ENCODE measurements around the gene ZNF607. TPM values are rescaled to one million over a fixed set of nuclear protein-coding genes. Genes with fewer than 3 reads are reported as not detected.

The ZNF607 gene
- total and polyA plus RNA-seq, 2 of the 8 experiments (the other 6 are each of a cell fraction or from before 2014, with no cell fraction given) = 6.7 to 15.9 TPM

- TF ChIP-seq PHF8 (conservative IDR thresholded peaks at IDR 0.05; ENCODE audit: low read depth, low read length) (no peak), NANOG (IDR thresholded peaks at IDR 0.05; ENCODE audit: insufficient read depth, low read depth, low read length, poor library complexity, severe bottlenecking) (no peak), CEBPB (IDR thresholded peaks at IDR 0.05; ENCODE audit: low read depth, low read length) (no peak), ASH2L (IDR thresholded peaks at IDR 0.05; ENCODE audit: low read length) (peak; percentile 8), CBX8 (IDR thresholded peaks at IDR 0.05; ENCODE audit: borderline replicate concordance, low read depth, low read length) (no peak), HDAC2 (IDR thresholded peaks at IDR 0.05; ENCODE audit: borderline replicate concordance in 1 of 2, low read depth in 2 of 2, low read length in 2 of 2) (0 out of 4 replicates have a peak, but pooled peaks have one; percentile 24 to 71), CTBP2 (IDR thresholded peaks at IDR 0.05; ENCODE audit: borderline replicate concordance, insufficient read depth, insufficient read length, low read length) (no peak), MAFK (IDR thresholded peaks at IDR 0.05; ENCODE audit: low read depth, low read length) (no peak), ATF2 (IDR thresholded peaks at IDR 0.05; ENCODE audit: low read length) (no peak), SIN3A (conservative IDR thresholded peaks at IDR 0.05 in 1 of 2, IDR thresholded peaks at IDR 0.05 in 1 of 2; ENCODE audit: low read depth in 1 of 2, low read length in 2 of 2) (0 out of 4 replicates have a peak, but pooled peaks of 1 of the 2 experiments have one; percentile 6), RXRA (IDR thresholded peaks at IDR 0.05; ENCODE audit: insufficient read depth, low read depth, low read length) (no peak), HDAC6 (IDR thresholded peaks at IDR 0.05; ENCODE audit: low read depth, low read length) (no peak), RFX5 (IDR thresholded peaks at IDR 0.05; ENCODE audit: borderline replicate concordance, low read depth, low read length) (no peak), KDM5A (IDR thresholded peaks at IDR 0.05; ENCODE audit: low read length) (no peak), CHD1 (IDR thresholded peaks at IDR 0.05; ENCODE audit: low read depth, low read length) (no peak), POLR2AphosphoS5 (IDR thresholded peaks at IDR 0.05; ENCODE audit: low read depth, low read length) (no peak), SUZ12 (IDR thresholded peaks at IDR 0.05; ENCODE audit: low read length) (no peak), SAP30 (IDR thresholded peaks at IDR 0.05; ENCODE audit: insufficient read depth, insufficient replicate concordance, low read length) (no peak), MAX (IDR thresholded peaks at IDR 0.05) (no peak), CHD2 (IDR thresholded peaks at IDR 0.05; ENCODE audit: low read length) (no peak), TCF12 (IDR thresholded peaks at IDR 0.05; ENCODE audit: low read depth, low read length) (no peak), NRF1 (IDR thresholded peaks at IDR 0.05; ENCODE audit: low read depth, low read length) (peak; percentile 25; the same call in 1 of the 2 replicates), RBBP5 (IDR thresholded peaks at IDR 0.05; ENCODE audit: borderline replicate concordance, low read depth, low read length) (peak; percentile 47; the same call in 1 of the 2 replicates), SRF (IDR thresholded peaks at IDR 0.05; ENCODE audit: low read depth, low read length) (no peak)
Observed at GRCh38 chr19:37655301-37655688, 64.3 kb downstream of the ZNF607 start, which contains the start of gene ZFP30 (continued).
